Ishikawa (cell line): ENCODE results near the gene DCAF6.

Source experiments
- CEBPB ChIP-seq: IDR thresholded peaks from 2 replicates; pipeline ENCODE4 v1.6.1; 2012
- CREB1 ChIP-seq: IDR thresholded peaks from 2 replicates; pipeline ENCODE4 v1.6.1; 2012; ENCODE audit warnings: low read depth
- EGR1 ChIP-seq: IDR thresholded peaks from 2 replicates; pipeline ENCODE4 v1.6.1; 2012
- EP300 ChIP-seq: IDR thresholded peaks from 2 replicates; pipeline ENCODE4 v1.6.1; 2012; ENCODE audit warnings: borderline replicate concordance
- FOXM1 ChIP-seq: IDR thresholded peaks from 2 replicates; pipeline ENCODE4 v1.6.1; 2012; ENCODE audit warnings: low read depth, borderline replicate concordance
- MAX ChIP-seq: IDR thresholded peaks from 2 replicates; pipeline ENCODE4 v1.6.1; 2012
- NFIC ChIP-seq: IDR thresholded peaks from 2 replicates; pipeline ENCODE4 v1.6.1; 2012
- RAD21 ChIP-seq: IDR thresholded peaks from 2 replicates; pipeline ENCODE4 v1.6.1; 2012; ENCODE audit warnings: low read depth
- TAF1 ChIP-seq: IDR thresholded peaks from 2 replicates; pipeline ENCODE4 v1.6.1; 2012; ENCODE audit warnings: low read depth, mild to moderate bottlenecking
- TCF12 ChIP-seq: IDR thresholded peaks from 2 replicates; pipeline ENCODE4 v1.6.1; 2012; ENCODE audit warnings: low read depth
- TEAD4 ChIP-seq: IDR thresholded peaks from 2 replicates; pipeline ENCODE4 v1.6.1; 2012
- USF1 ChIP-seq: IDR thresholded peaks from 2 replicates; pipeline ENCODE4 v1.6.1; 2012
- YY1 ChIP-seq: IDR thresholded peaks from 2 replicates; pipeline ENCODE4 v1.6.1; 2012; ENCODE audit warnings: low read depth
- ZBTB7A ChIP-seq: IDR thresholded peaks from 2 replicates; pipeline ENCODE4 v1.6.1; 2012; ENCODE audit warnings: low read depth
- TF ChIP-seq, protein P1 (sequence below): IDR thresholded peaks from 2 replicates; pipeline ENCODE4 v1.6.1; 2012; ENCODE audit warnings: low read depth, mild to moderate bottlenecking

DCAF6 gene

DNA sequence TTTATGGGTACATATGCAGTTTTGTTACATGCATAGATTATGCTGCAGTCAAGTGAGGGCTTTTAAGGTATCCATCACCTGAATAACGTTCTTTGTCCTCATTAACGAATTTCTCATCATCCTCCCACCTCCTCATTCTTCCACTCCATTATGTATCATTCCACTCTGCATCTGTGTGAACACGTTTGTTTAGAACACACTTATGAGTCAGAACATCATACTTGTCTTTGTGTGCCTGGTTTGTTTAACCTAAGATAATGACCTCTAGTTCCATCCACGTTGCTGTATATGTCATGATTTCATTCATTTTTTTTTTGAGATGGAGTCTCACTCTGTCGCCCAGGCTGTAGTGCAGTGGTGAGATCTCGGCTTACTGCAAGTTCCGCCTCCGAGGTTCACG, 7.1 kb downstream of the DCAF6 start:
- TF ChIP-seq TEAD4 (no peak), CEBPB (no peak), FOXM1 (no peak), EGR1 (no peak), ZBTB7A (no peak), TAF1 (no peak), YY1 (no peak), RAD21 (no peak), USF1 (no peak), EP300 (no peak), CREB1 (no peak), TCF12 (no peak), MAX (no peak), NFIC (no peak)
- TF ChIP-seq, protein P1, sequence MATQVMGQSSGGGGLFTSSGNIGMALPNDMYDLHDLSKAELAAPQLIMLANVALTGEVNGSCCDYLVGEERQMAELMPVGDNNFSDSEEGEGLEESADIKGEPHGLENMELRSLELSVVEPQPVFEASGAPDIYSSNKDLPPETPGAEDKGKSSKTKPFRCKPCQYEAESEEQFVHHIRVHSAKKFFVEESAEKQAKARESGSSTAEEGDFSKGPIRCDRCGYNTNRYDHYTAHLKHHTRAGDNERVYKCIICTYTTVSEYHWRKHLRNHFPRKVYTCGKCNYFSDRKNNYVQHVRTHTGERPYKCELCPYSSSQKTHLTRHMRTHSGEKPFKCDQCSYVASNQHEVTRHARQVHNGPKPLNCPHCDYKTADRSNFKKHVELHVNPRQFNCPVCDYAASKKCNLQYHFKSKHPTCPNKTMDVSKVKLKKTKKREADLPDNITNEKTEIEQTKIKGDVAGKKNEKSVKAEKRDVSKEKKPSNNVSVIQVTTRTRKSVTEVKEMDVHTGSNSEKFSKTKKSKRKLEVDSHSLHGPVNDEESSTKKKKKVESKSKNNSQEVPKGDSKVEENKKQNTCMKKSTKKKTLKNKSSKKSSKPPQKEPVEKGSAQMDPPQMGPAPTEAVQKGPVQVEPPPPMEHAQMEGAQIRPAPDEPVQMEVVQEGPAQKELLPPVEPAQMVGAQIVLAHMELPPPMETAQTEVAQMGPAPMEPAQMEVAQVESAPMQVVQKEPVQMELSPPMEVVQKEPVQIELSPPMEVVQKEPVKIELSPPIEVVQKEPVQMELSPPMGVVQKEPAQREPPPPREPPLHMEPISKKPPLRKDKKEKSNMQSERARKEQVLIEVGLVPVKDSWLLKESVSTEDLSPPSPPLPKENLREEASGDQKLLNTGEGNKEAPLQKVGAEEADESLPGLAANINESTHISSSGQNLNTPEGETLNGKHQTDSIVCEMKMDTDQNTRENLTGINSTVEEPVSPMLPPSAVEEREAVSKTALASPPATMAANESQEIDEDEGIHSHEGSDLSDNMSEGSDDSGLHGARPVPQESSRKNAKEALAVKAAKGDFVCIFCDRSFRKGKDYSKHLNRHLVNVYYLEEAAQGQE: no peak

GRCh38 chr1:167947733-167948132, 11.2 kb downstream of the DCAF6 start:
- TF ChIP-seq TAF1 (no peak), USF1 (no peak), NFIC (no peak), ZBTB7A (no peak), FOXM1 (no peak), TCF12 (no peak), CREB1 (no peak), MAX (no peak), EP300 (no peak), EGR1 (no peak)
- TF ChIP-seq, protein P1: no peak

DNA sequence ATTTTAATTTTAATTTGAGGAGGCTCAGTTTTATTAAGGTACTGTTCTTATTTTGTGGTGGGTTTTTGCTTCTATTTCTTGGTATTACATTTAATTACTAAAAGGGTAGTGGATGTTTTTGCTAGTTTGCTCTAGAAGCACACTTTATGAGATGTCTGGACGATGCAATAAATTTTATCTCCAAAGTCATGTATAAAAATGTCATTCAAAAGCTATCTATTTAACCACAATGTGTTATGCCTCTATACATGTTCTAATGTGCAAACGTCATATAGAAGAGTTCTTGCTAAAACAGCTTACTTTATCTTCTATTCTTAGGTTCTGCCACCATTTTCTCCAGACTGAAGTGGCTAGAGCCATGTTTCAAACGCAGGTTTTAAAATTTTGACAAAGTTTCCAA, 13.3 kb downstream of the DCAF6 start:
- TF ChIP-seq TAF1: no peak
- TF ChIP-seq RAD21: no peak
- TF ChIP-seq NFIC: no peak
- no peak for TF ChIP-seq CEBPB
- TF ChIP-seq, protein P1: no peak
- TF ChIP-seq USF1: no peak
- no peak for TF ChIP-seq MAX
- no peak for TF ChIP-seq TCF12
- TF ChIP-seq ZBTB7A: no peak
- no peak for TF ChIP-seq TEAD4
- TF ChIP-seq CREB1: no peak
- TF ChIP-seq EGR1: no peak
- TF ChIP-seq EP300: no peak
- TF ChIP-seq FOXM1: no peak
- TF ChIP-seq YY1: no peak

GRCh38 chr1:167950569-167950968, 14.1 kb downstream of the DCAF6 start:
- TF ChIP-seq MAX (no peak), CEBPB (no peak), ZBTB7A (no peak), RAD21 (no peak), EGR1 (no peak), FOXM1 (no peak), YY1 (no peak), TCF12 (no peak)
